Stimulated activated CD4-positive, alpha-beta T cell treated with anti-CD3 and anti-CD28 coated beads, Interleukin-15, amount 100 ng/mL, for 1 hour (primary cell): Measurements from ENCODE around the gene NDST1.

Source experiments
- DNase-seq, 2 donors: peaks; one replicate each; pipeline ENCODE4 v3.0.0-alpha.2; 2020; ENCODE audit warnings: low read depth in 1 of 2, low spot score in 1 of 2

The NDST1 gene

DNA sequence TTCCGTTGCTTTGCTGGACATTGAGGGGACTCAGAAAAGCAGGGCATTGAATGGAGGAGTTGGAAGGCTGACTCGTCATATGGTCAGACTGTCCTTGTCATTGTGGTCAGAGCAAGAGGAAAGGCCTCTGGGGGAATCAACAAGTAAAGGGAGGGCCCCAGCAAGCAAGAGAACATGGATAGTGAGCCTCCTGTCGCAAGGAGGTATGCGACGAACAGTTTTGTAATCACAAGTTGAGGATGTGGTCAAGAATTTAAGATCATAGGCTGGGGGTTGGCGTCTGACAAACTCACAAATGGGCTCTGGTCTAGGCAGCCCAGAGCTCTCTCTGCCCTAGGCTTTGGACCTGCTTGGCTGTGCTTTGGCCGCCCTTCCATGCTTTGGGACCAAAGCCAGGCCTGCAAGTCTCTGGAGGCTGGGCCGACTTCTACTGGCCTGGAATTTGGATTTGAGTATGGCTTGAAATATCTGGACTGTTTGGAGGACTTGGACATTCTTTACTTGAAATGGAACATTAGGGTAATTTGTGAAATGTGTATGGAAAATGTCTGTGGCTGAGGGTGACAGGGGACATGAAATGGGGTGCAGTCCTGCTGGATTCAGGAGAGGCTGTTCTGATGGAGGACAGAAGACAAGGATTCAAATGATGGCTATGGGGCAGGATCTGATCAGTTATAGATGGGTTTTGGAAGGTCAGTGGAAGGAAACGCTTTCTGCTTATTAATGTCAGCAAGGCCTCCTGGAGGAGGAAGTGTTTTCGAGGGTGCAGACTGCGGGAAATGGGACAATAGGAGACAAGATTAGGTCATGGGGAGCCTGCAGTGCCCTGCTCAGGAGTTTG lies 19.2 kb upstream of the NDST1 start:
- DNase-seq = no peak

DNA sequence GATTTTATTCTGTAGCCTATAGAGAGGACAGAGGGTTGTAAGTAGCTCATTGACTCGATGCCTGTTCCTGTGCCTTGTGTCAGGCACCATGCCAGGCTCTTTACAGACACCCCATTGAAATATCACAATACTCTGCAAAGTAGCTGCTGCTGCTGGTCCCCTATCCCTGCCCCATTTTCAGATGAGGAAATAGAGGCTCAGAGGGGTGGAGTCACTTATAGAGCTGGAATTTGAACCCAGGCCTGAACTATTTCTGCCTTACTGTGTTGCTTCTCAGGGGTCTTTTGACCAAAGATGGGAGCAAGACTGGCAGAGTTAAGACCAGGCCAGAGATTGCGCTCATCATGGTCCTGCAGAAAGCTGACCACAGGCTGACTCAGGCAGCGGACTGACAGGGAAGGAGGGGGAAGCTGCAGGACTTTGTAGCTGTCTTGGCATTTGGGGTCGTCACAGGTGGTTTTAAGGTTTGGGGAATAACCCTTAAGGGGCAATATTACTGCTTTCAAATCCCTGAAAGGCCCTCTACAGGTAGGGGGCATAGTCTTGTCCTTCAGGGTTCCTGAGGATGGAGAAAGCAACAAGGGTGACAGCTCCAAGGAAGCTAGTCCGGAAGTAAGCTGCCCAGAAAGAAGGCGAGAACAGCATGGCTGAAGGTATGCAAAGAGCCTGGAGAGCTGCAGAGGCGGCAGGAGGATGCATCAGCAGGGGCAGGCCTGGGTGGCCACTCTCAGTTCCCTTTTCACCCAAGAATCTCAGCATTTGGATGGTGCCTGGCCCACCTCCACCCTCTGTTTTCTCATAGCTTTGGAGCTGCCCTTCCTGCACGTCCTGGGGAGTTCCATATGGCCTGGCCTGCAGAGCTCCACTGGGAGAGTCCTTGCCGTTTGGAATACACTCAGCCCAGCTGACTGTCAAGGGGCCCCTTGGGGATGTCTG lies 18.3 kb upstream of the NDST1 start:
- DNase-seq = no peak

DNA sequence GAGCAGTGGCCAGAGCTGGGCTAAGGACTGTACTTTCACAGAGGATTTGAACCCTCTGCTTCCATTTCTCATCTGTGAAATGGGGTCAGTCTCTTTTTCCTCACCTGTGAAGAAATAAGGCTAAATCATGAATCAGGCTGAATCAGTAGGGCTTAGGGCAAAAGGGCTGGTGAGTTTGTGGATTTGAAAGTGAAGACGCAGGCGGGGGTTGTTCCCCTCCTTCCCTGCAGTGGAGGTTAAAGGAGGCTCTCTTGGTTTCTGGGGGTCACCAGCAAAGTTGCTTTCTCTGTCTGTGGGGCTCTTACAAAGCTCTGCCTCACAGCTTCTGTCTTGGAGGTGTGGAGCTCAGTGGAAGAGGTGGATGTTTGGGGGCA lies 17.6 kb upstream of the NDST1 start:
- no peak for DNase-seq

DNA sequence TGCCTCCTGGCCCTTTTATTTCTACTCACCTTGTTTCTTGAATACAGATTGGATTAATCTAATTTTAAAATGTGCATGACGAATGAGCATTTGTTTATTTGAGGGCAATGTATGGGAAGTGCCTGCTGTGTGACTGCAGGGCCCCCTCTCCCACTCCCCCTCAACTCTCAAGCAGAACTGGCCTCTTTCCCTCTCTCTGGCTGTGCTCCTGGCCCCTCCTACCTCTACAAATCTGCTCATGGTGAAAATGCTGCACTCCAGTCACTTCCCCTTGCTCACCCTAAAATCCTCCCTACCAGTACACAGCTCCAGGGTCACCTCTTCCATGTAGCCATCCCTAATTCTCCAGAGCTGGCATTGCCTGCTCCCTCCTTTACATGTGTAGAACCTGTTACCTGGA lies 17.2 kb upstream of the NDST1 start:
- no peak for DNase-seq

DNA sequence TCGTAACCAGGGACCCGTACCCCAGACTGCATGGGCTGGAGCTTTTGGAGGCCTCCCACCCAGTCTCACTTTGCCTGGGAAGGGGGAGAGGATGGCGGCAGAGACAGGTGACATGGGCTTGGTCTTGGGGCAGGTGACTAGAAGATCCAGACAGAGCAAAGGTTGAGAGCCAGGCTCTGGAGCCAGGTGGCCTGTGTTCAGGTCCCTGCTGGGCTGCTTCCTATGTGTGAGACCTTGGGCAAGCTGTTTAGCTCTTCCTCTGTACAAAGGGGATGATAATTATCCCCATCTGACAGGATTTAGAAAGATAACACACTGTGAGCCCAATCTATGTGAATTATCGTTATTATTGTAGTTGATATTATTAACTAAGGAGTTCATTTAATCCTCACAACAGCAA lies 16.1 kb upstream of the NDST1 start:
- DNase-seq = no peak

DNA sequence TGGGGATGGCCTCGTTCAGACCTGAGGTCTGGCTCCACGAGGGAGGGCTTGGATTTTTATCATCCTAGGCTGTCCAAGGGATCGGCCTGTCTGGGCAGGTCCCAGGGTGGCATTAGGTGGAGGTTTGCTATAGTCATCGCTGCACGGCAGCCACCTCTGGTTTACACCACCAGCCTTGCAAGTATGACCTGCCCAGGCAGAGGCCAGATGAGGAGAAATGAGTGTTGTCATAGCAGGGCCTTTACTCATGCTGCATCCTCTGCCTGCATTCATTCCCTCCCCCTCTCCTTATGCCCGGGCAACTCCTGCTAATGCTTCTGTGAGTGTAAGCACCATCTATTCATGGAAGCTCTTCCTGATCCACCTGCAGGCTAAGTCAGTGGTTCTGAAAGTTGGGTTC lies 15.3 kb upstream of the NDST1 start:
- no peak for DNase-seq

DNA sequence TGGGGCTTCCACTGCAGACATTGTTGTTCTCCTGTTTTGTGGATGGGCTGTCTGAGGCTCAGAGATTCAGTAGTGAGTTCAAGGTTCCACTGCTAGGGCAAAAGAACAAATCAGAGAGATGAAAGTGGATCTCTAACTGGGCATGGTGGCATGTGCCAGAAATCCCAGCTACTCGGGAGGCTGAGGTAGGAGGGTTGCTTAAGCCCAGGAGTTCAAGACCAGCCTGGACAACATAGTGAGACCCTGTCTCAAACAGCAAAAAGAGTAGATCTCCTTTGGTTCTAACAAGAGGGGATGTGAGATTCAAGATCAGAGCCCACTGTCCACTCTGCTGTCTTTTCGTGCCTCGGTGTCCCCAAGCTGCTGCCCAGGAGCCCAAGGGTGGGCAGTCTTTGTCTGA lies 11.8 kb upstream of the NDST1 start:
- no peak for DNase-seq

DNA sequence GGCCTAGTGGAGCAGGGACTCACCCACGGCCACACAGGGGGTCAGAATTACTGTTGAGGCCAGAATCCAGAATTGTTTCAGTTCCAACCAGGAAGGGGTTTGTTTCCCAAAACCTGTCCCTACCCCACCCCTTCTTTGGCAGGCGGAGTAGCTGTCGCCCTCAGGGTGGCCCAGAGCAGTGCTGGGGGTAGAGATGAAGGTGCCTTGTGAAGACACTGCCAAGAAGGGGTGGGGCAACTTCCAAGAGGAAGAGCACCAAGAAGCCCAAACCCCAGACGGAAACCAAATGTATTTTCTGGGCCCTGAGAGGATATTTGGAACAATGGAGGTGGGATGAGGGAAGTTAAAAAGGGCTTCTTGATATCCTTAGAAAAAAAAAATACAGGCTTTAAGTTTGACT lies 11.4 kb upstream of the NDST1 start:
- DNase-seq = no peak

DNA sequence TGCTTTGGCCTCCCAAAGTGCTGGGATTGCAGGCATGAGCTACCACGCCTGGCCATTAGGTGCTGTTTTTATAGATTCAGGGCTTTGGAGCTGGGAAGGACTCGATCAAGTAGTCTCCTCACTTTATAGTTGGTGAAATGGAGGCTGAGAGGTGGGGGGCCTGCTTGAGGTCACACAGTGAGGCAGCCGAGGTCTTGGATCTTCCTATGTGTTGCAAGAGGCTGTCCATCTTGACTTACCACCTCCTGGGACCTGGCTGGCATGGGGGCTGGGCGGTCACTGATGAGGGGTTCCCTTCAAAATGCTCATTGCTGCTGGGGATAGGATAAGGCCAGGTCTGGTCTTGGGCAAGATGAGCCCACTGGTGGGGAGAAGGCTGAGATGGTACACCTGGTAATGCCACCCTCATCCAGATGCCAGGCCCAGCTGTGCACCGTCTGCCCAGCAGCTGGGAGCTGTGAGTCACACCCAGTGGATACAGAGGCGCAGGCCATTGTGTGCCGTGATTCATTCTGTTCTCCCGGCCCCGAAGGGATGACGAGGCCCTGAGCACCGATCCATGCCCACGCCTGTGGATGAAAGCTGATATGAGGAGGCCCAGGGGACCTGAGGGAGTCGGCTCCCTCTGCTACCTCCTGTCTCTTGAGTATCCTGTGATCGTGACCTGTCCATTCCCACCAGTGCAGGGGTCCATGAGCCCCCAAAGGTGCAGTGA lies 10.5 kb upstream of the NDST1 start:
- DNase-seq = no peak

DNA sequence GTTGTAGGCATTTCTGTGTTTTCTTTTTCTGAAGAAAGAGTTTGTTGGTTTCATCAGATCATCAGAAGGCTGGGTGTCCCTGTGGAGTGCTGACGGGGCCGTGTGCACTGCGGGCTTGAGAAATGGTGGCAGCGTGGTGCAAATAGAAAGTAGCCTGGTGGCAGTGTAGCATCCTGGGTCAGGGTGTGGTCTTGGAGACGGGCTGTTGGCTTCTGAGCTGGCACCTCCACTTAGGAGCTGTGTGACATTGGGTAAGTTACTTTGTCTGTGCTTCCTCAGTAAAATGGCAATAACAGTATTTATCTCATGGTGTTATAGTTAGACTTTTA lies 10.0 kb upstream of the NDST1 start:
- DNase-seq = no peak

DNA sequence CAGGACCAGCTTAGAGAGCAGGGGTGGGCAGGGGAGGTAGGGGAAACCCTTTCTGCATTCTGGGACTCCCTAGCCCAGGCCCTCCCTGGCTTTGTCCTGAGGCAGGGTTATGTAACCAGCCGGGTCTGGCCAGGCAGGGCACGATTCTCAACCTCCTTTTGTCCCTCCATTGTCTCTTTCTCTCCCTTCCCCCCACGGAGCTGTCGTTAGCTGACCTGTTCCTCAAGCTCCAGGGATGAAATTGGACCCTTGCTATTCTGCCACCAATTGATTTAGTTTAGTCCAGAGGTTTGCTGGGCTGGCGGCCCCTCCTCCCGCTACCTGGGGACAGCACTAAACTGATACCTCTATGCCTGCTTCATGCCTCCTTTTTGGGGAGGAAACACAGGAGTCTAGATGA lies 9.4 kb upstream of the NDST1 start:
- DNase-seq = no peak

DNA sequence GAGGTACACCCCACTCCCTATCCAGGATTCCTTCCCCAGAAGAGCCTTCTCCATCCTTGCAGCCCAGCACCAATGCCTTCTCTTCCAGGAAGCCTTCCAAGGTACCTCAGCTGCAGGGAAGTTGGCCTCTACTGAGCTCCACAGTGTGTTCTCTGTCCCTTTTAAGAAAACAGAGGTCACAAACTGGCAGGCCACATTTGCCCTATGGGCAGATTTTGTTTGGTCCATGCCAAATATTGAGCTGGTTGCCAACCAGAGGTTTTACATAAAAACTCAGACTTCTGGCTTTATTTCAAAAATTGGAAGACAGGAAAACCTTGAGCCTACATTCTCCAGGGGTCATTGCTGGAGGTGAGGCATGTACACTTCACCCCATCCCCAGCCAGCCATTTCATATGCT lies 9.0 kb upstream of the NDST1 start:
- DNase-seq = no peak

DNA sequence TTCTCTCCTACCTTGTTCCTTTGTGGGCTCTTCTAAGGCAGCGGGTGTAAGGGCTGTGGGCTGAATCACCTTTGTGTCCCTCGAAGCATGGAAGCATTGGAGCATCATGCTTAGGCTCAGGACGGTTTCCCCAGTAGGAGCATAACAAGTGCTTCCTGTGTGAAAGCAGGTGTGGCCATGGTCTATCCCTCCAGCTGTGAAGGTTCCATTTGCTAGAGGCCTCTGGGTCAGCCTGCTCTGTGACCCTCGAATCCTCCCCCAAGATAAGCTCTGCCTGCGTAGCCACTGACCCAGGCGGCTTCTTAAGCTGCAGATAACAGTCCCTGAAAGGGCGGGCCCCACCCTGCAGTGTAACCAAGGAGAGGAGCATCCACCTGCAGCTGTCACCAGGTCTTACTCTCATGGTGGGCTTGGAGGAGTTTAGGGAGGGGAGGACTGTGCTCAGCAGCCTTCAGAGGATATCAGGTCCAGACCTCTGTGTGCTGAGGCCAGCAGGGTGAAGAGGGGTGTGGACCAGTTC lies 8.4 kb upstream of the NDST1 start:
- DNase-seq = no peak

DNA sequence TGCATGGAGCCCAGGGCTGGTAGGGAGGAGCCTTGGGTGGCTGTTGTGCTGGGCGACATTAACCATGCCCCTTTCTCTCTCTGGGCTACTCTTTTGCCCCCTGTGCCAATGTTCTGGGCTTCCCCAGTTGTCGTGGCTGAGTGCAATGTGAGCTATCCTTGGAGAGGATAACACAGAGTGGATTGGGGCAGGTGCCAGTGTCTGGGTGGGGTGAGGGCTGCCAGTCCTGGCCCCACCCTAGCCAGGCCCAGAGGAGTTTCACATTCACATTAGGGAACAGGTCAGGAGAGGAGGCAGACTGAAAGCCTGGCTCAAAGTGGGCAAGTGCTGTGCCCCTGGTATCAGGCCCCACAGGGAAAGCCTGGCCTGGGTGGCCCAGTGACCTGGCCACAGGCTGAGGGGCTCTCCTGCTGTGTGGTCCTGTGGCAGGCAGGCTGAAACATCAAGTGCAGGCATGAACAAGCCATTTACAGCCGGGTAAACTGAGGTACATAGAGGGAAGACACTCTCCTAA lies 7.5 kb upstream of the NDST1 start:
- DNase-seq = no peak

DNA sequence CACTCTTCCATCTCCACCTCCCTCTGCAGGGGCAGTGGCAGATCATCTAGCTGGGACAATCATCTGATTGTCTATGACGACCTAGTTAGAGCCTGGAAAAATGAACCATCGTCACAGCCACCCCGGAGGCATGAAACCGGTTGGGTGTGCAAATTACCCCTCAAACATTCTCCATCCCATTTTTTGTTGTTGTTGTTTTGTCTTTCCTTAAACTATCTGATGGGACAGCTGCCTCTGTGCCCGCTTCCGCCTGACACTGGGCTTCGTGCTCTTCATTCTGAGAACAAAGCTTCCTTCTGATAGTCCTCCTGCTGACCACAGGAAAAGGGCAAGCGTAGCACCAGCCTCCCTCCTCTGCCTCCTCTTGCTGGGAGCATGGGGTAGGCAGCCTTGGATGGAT lies 7.0 kb upstream of the NDST1 start:
- DNase-seq = no peak

DNA sequence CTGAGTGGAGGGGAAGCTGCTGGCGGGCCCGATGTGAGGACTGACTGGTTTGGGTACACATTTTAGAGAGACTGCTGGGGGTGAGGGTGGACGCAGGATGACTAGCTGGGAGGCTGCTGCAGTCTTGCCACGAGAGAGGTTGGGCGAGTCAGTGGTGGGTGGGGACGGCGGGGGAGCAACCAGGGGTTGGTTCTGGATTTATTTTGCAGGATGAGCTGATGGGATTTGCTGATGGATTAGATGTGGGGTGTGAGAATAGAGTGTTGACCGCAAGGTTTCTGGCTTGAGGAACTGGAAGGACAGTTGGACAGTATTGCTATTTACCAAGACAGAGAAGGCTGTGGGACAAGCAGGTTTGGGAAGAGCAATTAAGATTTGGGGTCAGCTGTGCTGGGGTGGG lies 5.8 kb upstream of the NDST1 start:
- no peak for DNase-seq

DNA sequence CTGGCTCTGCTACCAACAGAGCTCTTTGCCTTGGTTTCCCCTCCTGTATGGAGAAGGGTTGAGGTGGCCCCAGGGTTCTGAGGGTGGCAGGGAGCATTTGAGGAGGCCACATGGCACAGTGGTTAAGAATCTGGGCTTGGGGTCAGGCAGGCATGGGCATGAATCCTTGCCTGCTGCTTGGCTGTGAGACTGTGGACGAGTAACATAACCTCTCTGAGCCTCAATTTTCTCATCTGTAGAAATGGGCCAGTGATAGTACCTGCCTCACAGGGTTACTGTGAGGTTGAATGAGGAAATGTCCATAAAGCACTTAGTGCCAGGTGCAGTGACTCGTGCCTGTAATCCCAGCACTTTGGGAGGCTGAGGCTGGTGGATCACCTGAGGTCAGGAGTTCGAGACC lies 5.1 kb upstream of the NDST1 start:
- no peak for DNase-seq

DNA sequence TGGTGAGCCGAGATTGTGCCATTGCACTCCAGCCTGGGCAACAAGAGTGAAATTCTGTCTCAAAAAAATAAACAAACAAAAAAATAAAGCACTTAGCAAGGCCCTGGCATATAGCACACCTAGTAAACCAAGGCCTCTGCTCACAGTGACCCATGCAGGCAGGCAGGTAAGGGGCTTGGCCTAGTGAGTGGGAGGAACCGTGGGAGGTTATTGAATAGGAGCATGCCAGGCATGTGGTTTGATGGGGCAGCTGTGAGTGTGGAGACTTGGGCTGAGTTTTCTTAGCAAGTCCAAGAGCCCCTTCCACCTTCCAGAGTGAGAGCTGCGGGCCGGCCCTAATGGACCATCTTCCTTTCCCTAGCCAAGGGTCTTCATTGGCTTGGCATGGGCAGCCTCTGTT lies 4.5 kb upstream of the NDST1 start:
- DNase-seq = no peak

DNA sequence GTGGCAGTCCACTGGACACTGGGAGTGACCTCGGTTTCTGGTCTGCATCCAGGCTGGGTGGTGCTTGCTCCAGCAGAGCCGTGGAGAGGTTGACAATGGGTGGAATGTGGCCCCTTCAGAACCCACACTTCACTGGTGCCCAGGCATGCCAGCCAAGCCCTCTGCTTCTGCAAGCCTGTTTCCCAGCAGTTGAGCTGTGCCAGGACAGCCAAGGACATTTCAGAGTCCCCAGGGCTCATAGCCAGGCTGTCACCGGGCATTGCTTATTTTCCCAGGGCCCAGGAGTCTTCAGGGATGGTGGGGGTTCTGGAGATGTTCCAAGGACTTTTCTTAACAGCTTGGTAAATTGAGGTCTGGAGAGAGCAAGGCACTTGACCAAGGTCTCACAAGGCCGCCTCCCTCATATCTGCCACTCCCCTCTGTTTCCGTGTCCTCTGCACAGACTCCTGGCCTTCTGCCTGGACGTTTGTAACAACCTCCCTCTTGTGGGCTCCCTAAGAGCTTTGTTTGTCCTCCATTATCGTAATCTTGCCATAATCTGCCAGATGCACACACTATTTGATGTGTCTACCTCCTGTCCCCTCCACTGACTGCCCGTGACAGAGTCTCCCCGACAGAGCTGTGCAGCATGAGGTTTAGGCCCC lies 3.8 kb upstream of the NDST1 start:
- no peak for DNase-seq

DNA sequence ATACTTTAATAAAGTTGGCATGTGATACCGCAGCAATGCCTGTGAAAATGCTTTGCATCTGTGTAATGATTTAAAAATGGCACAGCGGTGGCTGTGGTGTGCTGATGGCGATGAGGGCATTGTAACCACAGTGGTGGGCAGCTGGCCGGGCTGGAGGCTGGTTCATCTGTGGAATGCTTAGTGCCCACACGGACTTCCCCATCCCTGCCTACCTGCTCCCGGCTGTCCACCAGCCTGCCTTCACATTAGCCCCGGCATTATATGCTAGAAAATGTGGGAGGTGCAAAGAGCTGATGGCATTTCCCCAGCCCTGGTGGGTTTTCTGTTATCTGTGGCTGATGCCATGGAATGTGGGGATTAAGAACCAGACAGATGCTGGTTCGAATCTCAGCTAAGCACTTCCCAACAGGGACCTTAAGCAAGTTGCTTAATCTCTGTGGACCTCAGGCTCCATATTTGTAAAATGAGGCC lies 2.9 kb upstream of the NDST1 start:
- DNase-seq = no peak

DNA sequence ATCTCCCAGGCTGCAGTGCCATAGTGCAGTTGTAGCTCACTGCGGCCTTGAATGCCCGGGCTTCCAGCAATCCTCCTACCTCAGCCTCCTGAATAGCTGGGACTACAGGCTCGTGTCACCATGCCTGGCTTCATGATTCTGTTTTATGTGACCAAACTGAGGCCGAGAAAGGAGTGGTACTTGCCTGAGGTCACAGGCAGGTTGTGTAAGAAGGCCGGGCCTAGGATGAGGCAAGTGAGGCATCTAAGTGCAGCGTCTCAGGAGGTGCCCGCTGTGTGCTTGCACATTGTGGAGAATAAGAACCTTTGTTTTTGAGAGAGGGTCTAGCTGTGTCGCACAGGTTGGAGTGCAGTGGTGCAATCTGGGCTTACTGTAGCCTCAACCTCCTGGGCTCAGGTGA lies 2.1 kb upstream of the NDST1 start:
- no peak for DNase-seq
